Endodermal cell (in vitro differentiated cells): ENCODE results near the gene RPS16. TPM values are rescaled to one million over a fixed set of nuclear protein-coding genes. Genes with fewer than 3 reads are reported as not detected.

Experiments used
- DNase-seq: peaks from one replicate; pipeline ENCODE4 v3.0.0-alpha.2; 2017
- H3K27ac ChIP-seq: 2 replicates; pipeline ENCODE4 v1.5.1; 2013; ENCODE audit warnings: mild to moderate bottlenecking, low read depth, low read length, moderate library complexity
- H3K27me3 ChIP-seq: 2 replicates; pipeline ENCODE4 v1.6.1; 2013; ENCODE audit warnings: mild to moderate bottlenecking, low read length, moderate library complexity; ENCODE audit not compliant: insufficient read depth, control insufficient read depth, poor library complexity, severe bottlenecking
- H3K36me3 ChIP-seq: 2 replicates; pipeline ENCODE4 v1.7.0; 2013; ENCODE audit warnings: mild to moderate bottlenecking, low read length, moderate library complexity; ENCODE audit not compliant: control insufficient read depth, insufficient read depth
- H3K4me1 ChIP-seq: one replicate; pipeline ENCODE4 v1.7.0; 2013; ENCODE audit warnings: low read length; ENCODE audit not compliant: control insufficient read depth, insufficient read depth
- H3K4me3 ChIP-seq: 2 replicates; pipeline ENCODE4 v1.5.1; 2013; ENCODE audit warnings: mild to moderate bottlenecking, low read length, moderate library complexity
- H3K9ac ChIP-seq: 2 replicates; pipeline ENCODE4 v1.6.1; 2013; ENCODE audit warnings: mild to moderate bottlenecking, low read length, moderate library complexity; ENCODE audit not compliant: poor library complexity, severe bottlenecking; ENCODE audit errors: extremely low read depth
- H3K9me3 ChIP-seq: 2 replicates; pipeline ENCODE4 v1.6.1; 2013; ENCODE audit warnings: mild to moderate bottlenecking, low read length, moderate library complexity; ENCODE audit not compliant: control insufficient read depth
- H3K27ac Mint-ChIP-seq: 2 replicates; pipeline ENCODE4 v1.8.0; 2020; ENCODE audit warnings: mixed read lengths
- H3K27me3 Mint-ChIP-seq: 2 replicates; pipeline ENCODE4 v1.8.0; 2021; ENCODE audit warnings: mild to moderate bottlenecking, mixed read lengths; ENCODE audit not compliant: insufficient read depth
- H3K36me3 Mint-ChIP-seq: 2 replicates; pipeline ENCODE4 v1.8.0; 2020; ENCODE audit warnings: low read depth, mixed read lengths
- H3K4me1 Mint-ChIP-seq: 2 replicates; pipeline ENCODE4 v1.8.0; 2020; ENCODE audit warnings: mixed read lengths
- H3K4me3 Mint-ChIP-seq: 2 replicates; pipeline ENCODE4 v1.8.0; 2020; ENCODE audit warnings: mild to moderate bottlenecking, moderate library complexity, mixed read lengths
- H3K9me3 Mint-ChIP-seq: 2 replicates; pipeline ENCODE4 v1.8.0; 2020; ENCODE audit warnings: mild to moderate bottlenecking, mixed read lengths
- WGBS, 2 experiments: methylation state at CpG; one replicate each; pipeline versions ENCODE4 v1.1.5 to v1.1.7; 2013; ENCODE audit warnings: missing lambda C conversion rate in 2 of 2, mixed read lengths in 1 of 2; ENCODE audit not compliant: insufficient coverage in 1 of 2, insufficient read length in 1 of 2; 5-methylcytosine and 5-hydroxymethylcytosine counted together
- total RNA-seq, 2 donors: library from RNA; stranded (reverse); fragmentation: NEBNext Ultra II Directional in 1 of 2; extraction: Animal tissue kit (Norgen Biotek cat#: 25700) in 1 of 2; gene quantifications; 2 replicates in 1 of 2; 3 replicates in 1 of 2; pipeline ENCODE4 v1.2.1, GENCODE V29; 2021
- TF ChIP-seq, protein P1 (sequence below): fragments of 200-600 bp; sonication (generic); conservative IDR thresholded peaks from 2 replicates; pipeline ENCODE4 v1.5.0; 2021; ENCODE audit warnings: antibody characterized with exemption, mild to moderate bottlenecking

RPS16 gene
- total RNA-seq, 2 donors from 2014 or later: 1,674 to 1,990 TPM

DNA sequence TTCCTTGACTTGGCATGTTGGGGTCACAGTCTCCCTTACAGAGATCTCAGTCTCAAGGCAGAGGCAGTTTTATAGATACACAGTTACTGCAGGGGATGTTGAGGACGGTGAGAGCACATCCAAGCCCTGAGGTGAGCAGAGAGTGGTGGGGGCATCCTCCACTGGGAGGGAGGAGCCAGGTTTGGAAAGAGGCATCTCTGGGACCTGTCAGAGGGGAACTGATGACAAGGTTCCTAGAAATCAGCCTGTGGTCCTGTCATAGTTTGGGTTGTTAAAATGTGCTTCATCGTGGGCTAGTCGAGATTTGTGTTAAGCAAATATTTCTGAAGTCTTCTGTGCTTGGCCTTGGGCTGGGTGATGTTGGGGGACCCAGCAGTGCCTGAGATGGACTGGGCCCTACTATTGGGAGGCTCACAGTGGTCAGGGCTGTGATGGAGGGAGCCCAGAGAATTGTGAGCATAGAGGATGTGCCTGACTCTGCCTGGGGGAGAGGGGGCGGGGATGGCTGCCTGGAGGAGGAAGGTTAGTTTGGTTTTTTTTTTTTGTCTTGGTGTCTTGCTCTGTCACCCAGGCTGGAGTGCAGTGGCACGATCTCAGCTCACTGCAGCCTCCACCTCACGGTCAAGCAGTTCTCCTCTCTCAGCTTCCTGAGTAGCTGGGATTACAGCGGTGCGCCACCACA is 13.5 kb upstream of the RPS16 start:
- H3K4me1 Mint-ChIP-seq: peaks cover 10% of the 10 kb centered on the region
- no peak overlapping the region for H3K4me3 Mint-ChIP-seq
- peak overlapping the region; percentile 68 for H3K27ac Mint-ChIP-seq
- 94% methylated on average over 8 of the region's 8 CpGs for WGBS, 2 experiments
- Histone ChIP-seq H3K36me3 (peaks cover 48% of the 10 kb centered on the region), H3K27me3 (no peaks in the 10 kb centered on the region), H3K9me3 (no peaks in the 10 kb centered on the region), H3K4me3 (no peak overlapping the region), H3K9ac (no peak overlapping the region), H3K4me1 (no peaks in the 10 kb centered on the region), H3K27ac (no peak overlapping the region)
- no peaks in the 10 kb centered on the region for H3K9me3 Mint-ChIP-seq
- H3K36me3 Mint-ChIP-seq: peaks cover 56% of the 10 kb centered on the region
- H3K27me3 Mint-ChIP-seq: no peaks in the 10 kb centered on the region
- TF ChIP-seq, protein P1, sequence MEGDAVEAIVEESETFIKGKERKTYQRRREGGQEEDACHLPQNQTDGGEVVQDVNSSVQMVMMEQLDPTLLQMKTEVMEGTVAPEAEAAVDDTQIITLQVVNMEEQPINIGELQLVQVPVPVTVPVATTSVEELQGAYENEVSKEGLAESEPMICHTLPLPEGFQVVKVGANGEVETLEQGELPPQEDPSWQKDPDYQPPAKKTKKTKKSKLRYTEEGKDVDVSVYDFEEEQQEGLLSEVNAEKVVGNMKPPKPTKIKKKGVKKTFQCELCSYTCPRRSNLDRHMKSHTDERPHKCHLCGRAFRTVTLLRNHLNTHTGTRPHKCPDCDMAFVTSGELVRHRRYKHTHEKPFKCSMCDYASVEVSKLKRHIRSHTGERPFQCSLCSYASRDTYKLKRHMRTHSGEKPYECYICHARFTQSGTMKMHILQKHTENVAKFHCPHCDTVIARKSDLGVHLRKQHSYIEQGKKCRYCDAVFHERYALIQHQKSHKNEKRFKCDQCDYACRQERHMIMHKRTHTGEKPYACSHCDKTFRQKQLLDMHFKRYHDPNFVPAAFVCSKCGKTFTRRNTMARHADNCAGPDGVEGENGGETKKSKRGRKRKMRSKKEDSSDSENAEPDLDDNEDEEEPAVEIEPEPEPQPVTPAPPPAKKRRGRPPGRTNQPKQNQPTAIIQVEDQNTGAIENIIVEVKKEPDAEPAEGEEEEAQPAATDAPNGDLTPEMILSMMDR: no peak
- DNase-seq: no peak

DNA sequence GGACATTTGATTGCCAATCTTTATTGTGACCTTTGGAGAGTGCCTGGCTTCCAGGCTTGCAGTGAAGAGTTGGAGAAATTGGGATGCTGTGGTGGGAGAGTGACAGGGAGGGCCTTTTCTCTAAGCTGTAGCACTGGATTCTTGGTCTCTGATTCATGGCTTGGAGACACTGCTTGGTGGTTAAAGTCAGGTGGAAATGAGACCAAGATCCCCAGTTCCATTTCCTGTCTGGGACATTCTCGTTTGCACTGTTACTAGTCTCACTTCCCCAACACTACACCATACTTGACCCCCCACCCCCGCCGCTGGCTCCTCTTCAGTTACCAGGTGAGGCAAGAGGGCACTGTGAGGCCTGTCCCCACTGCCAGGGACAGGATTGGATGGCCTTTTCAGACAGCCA is 12.5 kb upstream of the RPS16 start:
- WGBS, 2 experiments: 96% methylated on average over 3 of the region's 3 CpGs; no CpG with 5 or more reads in 1 of the 2 experiments
- Histone ChIP-seq H3K36me3 (peaks cover 41% of the 10 kb centered on the region), H3K4me3 (no peak overlapping the region), H3K9me3 (no peaks in the 10 kb centered on the region), H3K9ac (no peak overlapping the region), H3K27ac (no peak overlapping the region), H3K27me3 (no peaks in the 10 kb centered on the region), H3K4me1 (no peaks in the 10 kb centered on the region)
- DNase-seq: no peak
- no peak overlapping the region for H3K27ac Mint-ChIP-seq
- H3K4me3 Mint-ChIP-seq: no peak overlapping the region
- peaks cover 48% of the 10 kb centered on the region for H3K36me3 Mint-ChIP-seq
- TF ChIP-seq, protein P1: no peak
- no peaks in the 10 kb centered on the region for H3K27me3 Mint-ChIP-seq
- peaks cover 10% of the 10 kb centered on the region for H3K4me1 Mint-ChIP-seq
- no peaks in the 10 kb centered on the region for H3K9me3 Mint-ChIP-seq

DNA sequence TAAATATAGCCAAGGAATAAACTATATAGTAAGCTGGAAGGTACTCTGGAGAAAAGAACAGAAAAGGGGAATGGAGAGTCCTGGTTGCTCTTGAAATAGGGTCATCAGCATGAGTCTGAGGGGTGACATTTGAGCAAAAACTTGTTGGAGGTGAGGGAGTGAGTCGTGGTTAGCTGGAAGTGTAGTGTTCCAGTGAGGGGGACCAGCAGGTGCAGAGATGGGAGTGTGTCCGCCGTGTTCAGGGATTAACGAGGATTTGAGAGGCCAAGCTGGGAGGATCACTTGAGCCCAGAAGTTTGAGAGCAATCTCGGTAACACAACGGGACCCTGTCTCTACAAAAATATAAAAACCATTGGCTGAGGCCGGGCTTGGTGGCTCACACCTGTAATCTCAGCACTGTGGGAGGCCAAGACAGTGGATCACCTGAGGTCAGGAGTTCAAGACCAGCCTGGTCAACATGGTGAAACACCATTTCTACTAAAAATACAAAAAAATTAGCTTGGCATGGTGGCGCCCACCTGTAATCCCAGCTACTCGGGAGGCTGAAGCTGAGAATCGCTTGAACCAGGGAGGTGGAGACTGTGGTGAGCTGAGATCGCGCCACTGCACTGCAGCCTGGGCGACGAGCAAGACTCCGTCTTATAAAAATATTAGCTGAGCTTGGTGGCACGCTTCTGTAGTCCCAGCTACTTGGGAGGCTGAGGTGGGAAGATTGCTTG is 10.8 kb upstream of the RPS16 start:
- H3K27ac Mint-ChIP-seq: peak overlapping the region; percentile 94
- 81 to 94% methylated on average over 10 to 16 of the region's 16 CpGs for WGBS, 2 experiments

More for the DNA sequence above, 10.8 kb upstream of the RPS16 start:
- Histone ChIP-seq H3K4me3 (peak overlapping the region; percentile 97), H3K9ac (peak overlapping the region; percentile 96), H3K4me1 (no peaks in the 10 kb centered on the region), H3K27me3 (no peaks in the 10 kb centered on the region), H3K9me3 (no peaks in the 10 kb centered on the region), H3K36me3 (peaks cover 25% of the 10 kb centered on the region), H3K27ac (no peak overlapping the region)
- TF ChIP-seq, protein P1: no peak
- Mint-ChIP-seq H3K36me3 (peaks cover 33% of the 10 kb centered on the region), H3K27me3 (peaks cover 8% of the 10 kb centered on the region), H3K4me1 (peaks cover 10% of the 10 kb centered on the region), H3K4me3 (peak overlapping the region; percentile 95), H3K9me3 (no peaks in the 10 kb centered on the region)
- no peak for DNase-seq
